Testis (tissue), 2 donors: ENCODE results near the gene MYADML2.

Source experiments
- POLR2A ChIP-seq: fragments of 450-650 bp; IDR thresholded peaks from one replicate; pipeline ENCODE4 v1.6.1; 2017; ENCODE audit warnings: antibody characterized with exemption, mild to moderate bottlenecking, moderate library complexity
- TF ChIP-seq, protein P1 (sequence below), 3 experiments: fragments of 450-650 bp in 2 of 3; fragments of 200-600 bp in 1 of 3; sonication (generic) in 1 of 3; IDR thresholded peaks; one replicate each; pipeline ENCODE4 v1.5.1; 2016 to 2019; ENCODE audit warnings: antibody characterized with exemption in 3 of 3, mild to moderate bottlenecking in 2 of 3, moderate library complexity in 1 of 3

DNA sequence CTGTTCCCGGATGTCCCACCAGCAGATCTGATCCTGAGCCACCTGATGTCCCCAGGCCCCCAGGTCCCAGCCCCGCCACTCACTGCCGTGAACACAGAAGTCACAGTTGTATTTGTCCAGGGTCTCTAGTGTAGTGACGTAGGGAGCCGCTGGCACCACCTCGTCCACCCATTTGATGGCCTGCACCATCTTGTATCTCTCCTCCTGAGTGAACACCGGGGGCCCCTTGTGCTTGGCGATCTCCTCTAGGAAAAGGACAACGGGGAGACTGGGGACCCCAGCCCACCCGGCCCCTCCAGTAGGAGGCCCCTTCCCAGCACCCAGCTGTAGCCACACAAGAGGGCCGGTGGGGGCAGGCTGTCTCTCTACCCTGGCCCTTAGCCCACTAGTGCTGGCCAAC lies 38.2 kb downstream of the MYADML2 start:
- TF ChIP-seq, protein P1, sequence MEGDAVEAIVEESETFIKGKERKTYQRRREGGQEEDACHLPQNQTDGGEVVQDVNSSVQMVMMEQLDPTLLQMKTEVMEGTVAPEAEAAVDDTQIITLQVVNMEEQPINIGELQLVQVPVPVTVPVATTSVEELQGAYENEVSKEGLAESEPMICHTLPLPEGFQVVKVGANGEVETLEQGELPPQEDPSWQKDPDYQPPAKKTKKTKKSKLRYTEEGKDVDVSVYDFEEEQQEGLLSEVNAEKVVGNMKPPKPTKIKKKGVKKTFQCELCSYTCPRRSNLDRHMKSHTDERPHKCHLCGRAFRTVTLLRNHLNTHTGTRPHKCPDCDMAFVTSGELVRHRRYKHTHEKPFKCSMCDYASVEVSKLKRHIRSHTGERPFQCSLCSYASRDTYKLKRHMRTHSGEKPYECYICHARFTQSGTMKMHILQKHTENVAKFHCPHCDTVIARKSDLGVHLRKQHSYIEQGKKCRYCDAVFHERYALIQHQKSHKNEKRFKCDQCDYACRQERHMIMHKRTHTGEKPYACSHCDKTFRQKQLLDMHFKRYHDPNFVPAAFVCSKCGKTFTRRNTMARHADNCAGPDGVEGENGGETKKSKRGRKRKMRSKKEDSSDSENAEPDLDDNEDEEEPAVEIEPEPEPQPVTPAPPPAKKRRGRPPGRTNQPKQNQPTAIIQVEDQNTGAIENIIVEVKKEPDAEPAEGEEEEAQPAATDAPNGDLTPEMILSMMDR (IDR thresholded peaks at IDR 0.05): no peak
- no peak for TF ChIP-seq POLR2A
